Left colon (tissue), 2 donors: ENCODE measurements around the gene TCAF1. TPM values are rescaled to one million over a fixed set of nuclear protein-coding genes. Genes with fewer than 3 reads are reported as not detected.
"Not testable (repeated sequence)": the region's sequence is repeated elsewhere in the genome, so short reads cannot be mapped to it uniquely, and the experiment has no call there.

Source experiments
- ATAC-seq: fragments of 200-7000 bp; cut with Tn5 transposase; one replicate; pipeline ENCODE4 v1.9.1; 2020; ENCODE audit warnings: mild to moderate bottlenecking, moderate library complexity
- DNase-seq, 2 donors: peaks; one replicate each; pipeline ENCODE4 v3.0.0-alpha.2; 2020
- intact Hi-C, 2 donors: fragments of 100-400 bp; cut with DNase I in 1 of 2; cut with micrococcal nuclease in 1 of 2; formaldehyde crosslinking; loops; one replicate each; pipeline versions ENCODE4 v1.11.2 to v1.14.0; 2022; cut with DNase I, micrococcal nuclease
- total RNA-seq, 2 donors: library from RNA; stranded (reverse); fragmentation: NEBNext Ultra II Directional; extraction: Animal tissue kit (Norgen Biotek cat#: 25700); gene quantifications; one replicate each; pipeline ENCODE4 v1.2.1, GENCODE V29; 2021
- donor health status: DM: no; HTN: no; CAD: no.
- donor health status: DM: yes; HTN: yes; CAD: no.

TCAF1 gene
- total RNA-seq, 2 donors from 2014 or later = 33.4 to 44.4 TPM

GRCh38 chr7:143823634-143824294 lies 78.2 kb downstream of the TCAF1 start:
- DNase-seq, ATAC-seq, intact Hi-C loops: not testable (repeated sequence)

- ATAC-seq = peak; percentile 44
- intact Hi-C loops, DNase-seq: not testable (repeated sequence)
These were observed 80.3 kb downstream of the TCAF1 start for GRCh38 chr7:143821392-143822277.

DNA sequence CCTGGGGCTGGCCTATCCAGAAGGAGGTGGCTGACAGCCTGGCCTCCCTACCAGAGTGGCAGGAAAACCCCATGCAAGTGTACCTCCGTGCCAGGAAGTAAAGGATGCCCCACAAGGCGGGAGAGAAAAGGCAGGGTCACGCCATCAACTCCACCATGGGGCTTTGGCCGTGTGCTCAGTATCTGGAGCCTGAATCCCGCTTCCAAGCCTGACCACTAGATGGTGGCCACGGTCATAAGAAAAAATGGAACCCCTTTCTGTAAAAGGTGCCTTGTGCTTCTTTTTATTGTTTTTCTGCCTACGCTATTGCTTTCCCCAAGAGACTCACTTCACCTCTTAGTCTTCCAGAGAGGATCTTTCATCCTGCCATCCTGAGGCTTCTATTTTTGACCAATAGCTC lies 84.1 kb downstream of the TCAF1 start:
- DNase-seq, intact Hi-C loops: not testable (repeated sequence)
- ATAC-seq = peak; percentile 77

- ATAC-seq, DNase-seq, intact Hi-C loops: not testable (repeated sequence)
These were observed 85.4 kb downstream of the TCAF1 start for GRCh38 chr7:143816471-143817133.

DNA sequence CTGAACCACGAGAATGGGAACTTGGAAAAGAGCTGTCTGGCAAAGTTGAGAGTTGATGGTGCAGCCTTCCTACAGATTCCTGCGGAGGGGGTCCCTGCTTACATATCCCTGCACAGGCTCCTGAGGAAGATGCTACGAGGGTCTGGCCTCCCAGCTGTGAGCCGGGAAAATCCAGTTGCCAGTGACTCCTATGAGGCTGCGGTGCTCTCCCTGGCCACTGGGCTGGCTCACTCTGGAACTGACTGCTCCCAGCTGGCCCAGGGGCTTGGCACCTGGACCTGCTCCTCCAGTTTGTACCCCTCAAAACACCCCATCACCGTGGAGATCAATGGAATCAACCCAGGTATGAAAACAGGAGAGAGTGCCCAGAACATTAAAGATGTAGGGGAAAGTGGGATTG lies 91.3 kb downstream of the TCAF1 start:
- DNase-seq, intact Hi-C loops, ATAC-seq: not testable (repeated sequence)

- DNase-seq, intact Hi-C loops, ATAC-seq: not testable (repeated sequence)
These were observed 95.3 kb downstream of the TCAF1 start for GRCh38 chr7:143806664-143807071.

Other genes with a start within 250 kb of the TCAF1 start
- gene CTAGE6, start 144.5 kb downstream of the TCAF1 start, total RNA-seq = under 1 TPM in 1 of 2 donors, not detected in 1; 0.22 TPM
- not detected for gene OR2F2, start 33.1 kb upstream of the TCAF1 start, total RNA-seq
- gene OR2F1, start 52.7 kb upstream of the TCAF1 start, total RNA-seq = not detected
- gene OR6B1, start 98.1 kb upstream of the TCAF1 start, total RNA-seq = not detected
- not detected for gene OR2A5, start 146.8 kb upstream of the TCAF1 start, total RNA-seq
- not detected for gene OR2A25, start 167.6 kb upstream of the TCAF1 start, total RNA-seq
- gene OR2A12, start 184.1 kb upstream of the TCAF1 start, total RNA-seq = not detected
- gene OR2A2, start 207.4 kb upstream of the TCAF1 start, total RNA-seq = not detected
- gene OR2A14, start 221.0 kb upstream of the TCAF1 start, total RNA-seq = not detected